ENCODE results near the gene ZNF646. TPM values are rescaled to one million over a fixed set of nuclear protein-coding genes. Genes with fewer than 3 reads are reported as not detected.

Gene ZNF646
- total and polyA plus RNA-seq, 2 of the 13 experiments (the other 11 are each of a cell fraction or from before 2014, with no cell fraction given) = 3.4 to 10.9 TPM

DNA sequence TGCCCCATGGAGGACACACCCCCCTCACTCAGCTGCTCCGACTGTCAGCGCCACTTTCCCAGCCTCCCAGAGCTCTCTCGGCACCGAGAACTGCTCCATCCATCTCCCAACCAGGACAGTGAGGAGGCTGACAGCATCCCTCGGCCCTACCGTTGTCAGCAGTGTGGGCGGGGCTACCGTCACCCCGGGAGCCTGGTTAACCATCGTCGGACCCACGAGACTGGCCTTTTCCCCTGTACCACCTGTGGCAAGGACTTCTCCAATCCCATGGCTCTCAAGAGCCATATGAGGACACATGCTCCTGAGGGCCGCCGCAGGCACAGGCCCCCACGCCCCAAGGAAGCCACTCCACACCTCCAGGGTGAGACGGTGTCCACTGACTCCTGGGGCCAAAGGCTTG is 2.1 kb downstream of the ZNF646 start (continued):
- TF ChIP-seq SIX1 (CRISPR knock-in tag; IDR thresholded peaks at IDR 0.05; ENCODE audit: borderline replicate concordance) (no peak), ZNF124 (CRISPR knock-in tag; IDR thresholded peaks at IDR 0.05) (no peak), ZNF350 (CRISPR knock-in tag; IDR thresholded peaks at IDR 0.05; ENCODE audit: borderline replicate concordance, low read depth) (no peak), AHR (CRISPR knock-in tag; IDR thresholded peaks at IDR 0.05) (no peak), ZNF674 (CRISPR knock-in tag; IDR thresholded peaks at IDR 0.05; ENCODE audit: low read depth) (no peak), ZNF746 (CRISPR knock-in tag; IDR thresholded peaks at IDR 0.05) (no peak), HES4 (CRISPR knock-in tag; IDR thresholded peaks at IDR 0.05; ENCODE audit: borderline replicate concordance) (no peak), ZNF232 (CRISPR knock-in tag; IDR thresholded peaks at IDR 0.05; ENCODE audit: borderline replicate concordance) (no peak), ZNF329 (CRISPR knock-in tag; IDR thresholded peaks at IDR 0.05; ENCODE audit: low read depth) (no peak), RBFOX2 (IDR thresholded peaks at IDR 0.05; ENCODE audit: low read depth, low read length) (0 out of 2 replicates have a peak, but pooled peaks have one; percentile 17), KLF11 (CRISPR knock-in tag; IDR thresholded peaks at IDR 0.05) (no peak), ZNF34 (CRISPR knock-in tag; IDR thresholded peaks at IDR 0.05; ENCODE audit: borderline replicate concordance) (no peak), CCAR2 (optimal IDR thresholded peaks at IDR 0.05; ENCODE audit: low read depth, low read length) (no peak)
- TF ChIP-seq, protein P1, sequence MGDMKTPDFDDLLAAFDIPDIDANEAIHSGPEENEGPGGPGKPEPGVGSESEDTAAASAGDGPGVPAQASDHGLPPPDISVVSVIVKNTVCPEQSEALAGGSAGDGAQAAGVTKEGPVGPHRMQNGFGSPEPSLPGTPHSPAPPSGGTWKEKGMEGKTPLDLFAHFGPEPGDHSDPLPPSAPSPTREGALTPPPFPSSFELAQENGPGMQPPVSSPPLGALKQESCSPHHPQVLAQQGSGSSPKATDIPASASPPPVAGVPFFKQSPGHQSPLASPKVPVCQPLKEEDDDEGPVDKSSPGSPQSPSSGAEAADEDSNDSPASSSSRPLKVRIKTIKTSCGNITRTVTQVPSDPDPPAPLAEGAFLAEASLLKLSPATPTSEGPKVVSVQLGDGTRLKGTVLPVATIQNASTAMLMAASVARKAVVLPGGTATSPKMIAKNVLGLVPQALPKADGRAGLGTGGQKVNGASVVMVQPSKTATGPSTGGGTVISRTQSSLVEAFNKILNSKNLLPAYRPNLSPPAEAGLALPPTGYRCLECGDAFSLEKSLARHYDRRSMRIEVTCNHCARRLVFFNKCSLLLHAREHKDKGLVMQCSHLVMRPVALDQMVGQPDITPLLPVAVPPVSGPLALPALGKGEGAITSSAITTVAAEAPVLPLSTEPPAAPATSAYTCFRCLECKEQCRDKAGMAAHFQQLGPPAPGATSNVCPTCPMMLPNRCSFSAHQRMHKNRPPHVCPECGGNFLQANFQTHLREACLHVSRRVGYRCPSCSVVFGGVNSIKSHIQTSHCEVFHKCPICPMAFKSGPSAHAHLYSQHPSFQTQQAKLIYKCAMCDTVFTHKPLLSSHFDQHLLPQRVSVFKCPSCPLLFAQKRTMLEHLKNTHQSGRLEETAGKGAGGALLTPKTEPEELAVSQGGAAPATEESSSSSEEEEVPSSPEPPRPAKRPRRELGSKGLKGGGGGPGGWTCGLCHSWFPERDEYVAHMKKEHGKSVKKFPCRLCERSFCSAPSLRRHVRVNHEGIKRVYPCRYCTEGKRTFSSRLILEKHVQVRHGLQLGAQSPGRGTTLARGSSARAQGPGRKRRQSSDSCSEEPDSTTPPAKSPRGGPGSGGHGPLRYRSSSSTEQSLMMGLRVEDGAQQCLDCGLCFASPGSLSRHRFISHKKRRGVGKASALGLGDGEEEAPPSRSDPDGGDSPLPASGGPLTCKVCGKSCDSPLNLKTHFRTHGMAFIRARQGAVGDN (CRISPR knock-in tag; IDR thresholded peaks at IDR 0.05) = peak; percentile 12; the same call in 1 of the 2 replicates
- TF ChIP-seq, protein P2, sequence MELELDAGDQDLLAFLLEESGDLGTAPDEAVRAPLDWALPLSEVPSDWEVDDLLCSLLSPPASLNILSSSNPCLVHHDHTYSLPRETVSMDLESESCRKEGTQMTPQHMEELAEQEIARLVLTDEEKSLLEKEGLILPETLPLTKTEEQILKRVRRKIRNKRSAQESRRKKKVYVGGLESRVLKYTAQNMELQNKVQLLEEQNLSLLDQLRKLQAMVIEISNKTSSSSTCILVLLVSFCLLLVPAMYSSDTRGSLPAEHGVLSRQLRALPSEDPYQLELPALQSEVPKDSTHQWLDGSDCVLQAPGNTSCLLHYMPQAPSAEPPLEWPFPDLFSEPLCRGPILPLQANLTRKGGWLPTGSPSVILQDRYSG (CRISPR knock-in tag; IDR thresholded peaks at IDR 0.05) = no peak
- TF ChIP-seq, protein P3, sequence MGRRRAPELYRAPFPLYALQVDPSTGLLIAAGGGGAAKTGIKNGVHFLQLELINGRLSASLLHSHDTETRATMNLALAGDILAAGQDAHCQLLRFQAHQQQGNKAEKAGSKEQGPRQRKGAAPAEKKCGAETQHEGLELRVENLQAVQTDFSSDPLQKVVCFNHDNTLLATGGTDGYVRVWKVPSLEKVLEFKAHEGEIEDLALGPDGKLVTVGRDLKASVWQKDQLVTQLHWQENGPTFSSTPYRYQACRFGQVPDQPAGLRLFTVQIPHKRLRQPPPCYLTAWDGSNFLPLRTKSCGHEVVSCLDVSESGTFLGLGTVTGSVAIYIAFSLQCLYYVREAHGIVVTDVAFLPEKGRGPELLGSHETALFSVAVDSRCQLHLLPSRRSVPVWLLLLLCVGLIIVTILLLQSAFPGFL (CRISPR knock-in tag; IDR thresholded peaks at IDR 0.05) = no peak
- TF ChIP-seq, protein P4, sequence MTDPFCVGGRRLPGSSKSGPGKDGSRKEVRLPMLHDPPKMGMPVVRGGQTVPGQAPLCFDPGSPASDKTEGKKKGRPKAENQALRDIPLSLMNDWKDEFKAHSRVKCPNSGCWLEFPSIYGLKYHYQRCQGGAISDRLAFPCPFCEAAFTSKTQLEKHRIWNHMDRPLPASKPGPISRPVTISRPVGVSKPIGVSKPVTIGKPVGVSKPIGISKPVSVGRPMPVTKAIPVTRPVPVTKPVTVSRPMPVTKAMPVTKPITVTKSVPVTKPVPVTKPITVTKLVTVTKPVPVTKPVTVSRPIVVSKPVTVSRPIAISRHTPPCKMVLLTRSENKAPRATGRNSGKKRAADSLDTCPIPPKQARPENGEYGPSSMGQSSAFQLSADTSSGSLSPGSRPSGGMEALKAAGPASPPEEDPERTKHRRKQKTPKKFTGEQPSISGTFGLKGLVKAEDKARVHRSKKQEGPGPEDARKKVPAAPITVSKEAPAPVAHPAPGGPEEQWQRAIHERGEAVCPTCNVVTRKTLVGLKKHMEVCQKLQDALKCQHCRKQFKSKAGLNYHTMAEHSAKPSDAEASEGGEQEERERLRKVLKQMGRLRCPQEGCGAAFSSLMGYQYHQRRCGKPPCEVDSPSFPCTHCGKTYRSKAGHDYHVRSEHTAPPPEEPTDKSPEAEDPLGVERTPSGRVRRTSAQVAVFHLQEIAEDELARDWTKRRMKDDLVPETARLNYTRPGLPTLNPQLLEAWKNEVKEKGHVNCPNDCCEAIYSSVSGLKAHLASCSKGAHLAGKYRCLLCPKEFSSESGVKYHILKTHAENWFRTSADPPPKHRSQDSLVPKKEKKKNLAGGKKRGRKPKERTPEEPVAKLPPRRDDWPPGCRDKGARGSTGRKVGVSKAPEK (CRISPR knock-in tag; IDR thresholded peaks at IDR 0.05; ENCODE audit: borderline replicate concordance) = no peak
